Pons (tissue), 1 donor: ENCODE data around the gene FSTL5.

ENCODE experiments used
- DNase-seq: peaks from one replicate; pipeline ENCODE4 v3.0.0-alpha.2; 2016; ENCODE audit warnings: low spot score

Gene FSTL5

DNA sequence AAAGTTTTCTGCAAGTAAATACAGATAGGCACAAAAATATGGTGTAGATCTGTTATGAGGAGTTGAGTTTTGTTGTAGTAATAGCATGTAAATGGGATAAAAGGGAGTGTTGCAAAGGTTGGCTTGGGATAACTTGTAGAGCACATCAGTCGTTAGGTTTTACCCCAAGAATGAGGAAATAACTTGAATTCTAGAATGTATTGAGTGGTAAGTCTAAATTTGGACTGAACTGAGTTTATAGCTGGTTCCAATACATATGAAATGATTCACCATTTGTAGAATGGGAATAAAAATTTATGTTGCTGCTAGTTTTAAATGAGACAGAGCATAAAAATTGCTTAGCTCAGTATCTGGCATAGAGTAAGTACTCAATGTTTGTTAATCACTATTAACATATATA is 719.2 kb downstream of the FSTL5 start:
- no peak for DNase-seq

DNA sequence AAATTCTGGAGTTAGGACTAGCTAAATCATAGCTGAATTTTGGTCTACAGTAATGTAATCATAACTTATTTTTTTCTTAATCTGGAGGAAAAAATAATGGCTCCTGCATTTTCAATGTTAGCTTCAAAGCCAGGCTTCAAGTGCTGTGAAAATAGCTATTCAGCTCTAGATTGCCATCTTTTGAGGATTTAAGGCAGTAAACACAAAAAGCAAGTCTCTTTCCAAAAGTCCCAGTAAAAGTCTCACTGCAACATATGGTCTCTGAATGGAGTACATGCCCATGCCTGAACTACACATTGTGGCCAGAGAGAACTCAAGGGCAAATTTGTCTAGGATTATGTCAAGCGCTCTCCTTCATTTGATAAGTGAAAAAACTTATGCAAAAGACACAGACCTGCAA is 720.9 kb downstream of the FSTL5 start:
- peak; percentile 27 for DNase-seq

DNA sequence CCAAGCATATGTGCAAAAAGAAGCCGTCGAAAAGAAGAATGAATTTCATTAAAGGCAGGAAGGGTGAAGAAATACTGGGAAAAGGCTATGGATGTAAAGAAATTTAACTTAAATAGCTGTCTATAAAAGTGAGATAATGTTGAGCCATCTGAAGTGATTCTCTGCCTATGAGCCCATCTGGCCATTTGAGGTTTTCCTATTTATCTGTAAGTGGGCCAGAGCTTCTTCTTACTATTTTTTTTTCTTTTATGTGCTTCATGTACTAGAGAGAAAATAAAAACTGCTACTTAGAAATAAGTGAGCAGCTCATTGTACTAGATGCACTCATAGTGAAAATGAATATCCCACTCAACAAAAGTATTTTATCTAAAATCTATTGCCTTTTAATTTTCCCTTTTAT is 725.7 kb downstream of the FSTL5 start:
- no peak for DNase-seq

DNA sequence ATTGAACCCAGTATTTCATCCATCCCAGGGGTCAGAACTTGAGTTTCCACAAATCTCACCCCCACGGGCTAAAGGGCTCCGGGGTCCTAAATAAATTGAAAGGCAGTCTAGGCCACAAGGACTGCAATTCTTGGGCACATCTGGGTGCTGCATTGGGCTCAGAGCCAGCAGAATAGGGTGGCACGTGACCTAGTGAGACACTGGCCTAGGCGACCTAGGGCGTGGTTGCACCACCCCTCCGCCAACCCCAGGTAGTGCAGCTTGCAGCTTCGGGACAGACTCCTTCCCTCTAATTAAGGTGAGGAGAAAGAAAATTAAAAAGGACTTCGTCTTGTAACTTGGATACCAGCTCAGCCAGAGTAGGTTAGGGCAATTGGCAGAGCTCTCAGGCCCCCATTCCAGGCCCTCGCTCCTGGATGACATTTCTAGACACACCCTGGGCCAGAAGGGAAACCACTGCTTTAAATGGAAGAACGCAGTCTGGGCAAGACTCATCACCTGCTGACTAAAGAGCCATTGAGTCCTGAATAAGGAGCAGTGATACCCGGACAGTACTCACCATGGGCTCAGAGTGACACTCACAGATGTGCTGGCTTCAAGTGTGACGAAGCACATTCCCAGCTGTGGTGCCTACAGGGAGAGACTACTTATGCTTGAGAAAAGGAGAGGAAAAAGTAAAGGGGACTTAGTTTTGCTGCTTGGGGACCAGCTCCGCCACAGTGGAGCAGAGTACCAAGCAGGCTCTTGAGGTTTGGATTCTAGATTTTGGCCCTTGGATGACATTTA is 735.4 kb downstream of the FSTL5 start:
- no peak for DNase-seq

DNA sequence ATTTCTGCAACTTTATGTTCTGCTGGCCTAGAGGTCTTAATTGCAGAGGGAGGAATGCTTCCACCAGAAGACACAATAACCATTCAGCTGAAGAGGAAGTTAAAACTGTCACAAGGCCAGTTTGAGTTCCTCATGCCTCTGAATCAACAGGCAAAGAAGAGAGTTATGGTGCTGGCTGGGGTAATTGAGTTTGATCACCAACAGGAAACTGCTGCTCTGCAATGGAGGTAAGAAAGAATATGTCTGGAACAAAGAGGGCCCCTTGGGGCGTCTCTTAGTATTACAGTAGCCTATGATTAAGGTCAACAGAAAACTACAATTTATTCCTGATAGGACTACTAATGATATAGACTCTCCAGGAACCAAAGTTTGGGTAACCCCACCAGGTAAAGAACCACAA is 744.0 kb downstream of the FSTL5 start:
- peak; percentile 46 for DNase-seq

DNA sequence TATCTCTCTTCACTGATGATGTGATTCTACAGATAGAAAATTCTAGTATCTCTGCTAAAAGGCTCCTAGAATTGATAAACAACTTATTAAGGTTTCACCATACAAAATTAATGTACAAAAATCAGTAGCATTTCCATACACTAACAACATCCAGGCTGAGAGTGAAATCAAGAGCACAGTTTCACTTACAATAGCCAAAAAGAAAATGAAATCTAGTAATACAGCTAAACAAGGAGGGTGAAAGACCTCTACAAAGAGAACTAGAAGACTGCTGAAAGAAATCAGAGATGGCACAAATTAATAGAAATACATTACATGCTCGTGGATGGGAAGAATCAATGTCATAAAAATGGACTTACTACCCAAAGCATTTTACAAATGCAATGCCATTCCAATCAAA is 751.9 kb downstream of the FSTL5 start:
- no peak for DNase-seq

DNA sequence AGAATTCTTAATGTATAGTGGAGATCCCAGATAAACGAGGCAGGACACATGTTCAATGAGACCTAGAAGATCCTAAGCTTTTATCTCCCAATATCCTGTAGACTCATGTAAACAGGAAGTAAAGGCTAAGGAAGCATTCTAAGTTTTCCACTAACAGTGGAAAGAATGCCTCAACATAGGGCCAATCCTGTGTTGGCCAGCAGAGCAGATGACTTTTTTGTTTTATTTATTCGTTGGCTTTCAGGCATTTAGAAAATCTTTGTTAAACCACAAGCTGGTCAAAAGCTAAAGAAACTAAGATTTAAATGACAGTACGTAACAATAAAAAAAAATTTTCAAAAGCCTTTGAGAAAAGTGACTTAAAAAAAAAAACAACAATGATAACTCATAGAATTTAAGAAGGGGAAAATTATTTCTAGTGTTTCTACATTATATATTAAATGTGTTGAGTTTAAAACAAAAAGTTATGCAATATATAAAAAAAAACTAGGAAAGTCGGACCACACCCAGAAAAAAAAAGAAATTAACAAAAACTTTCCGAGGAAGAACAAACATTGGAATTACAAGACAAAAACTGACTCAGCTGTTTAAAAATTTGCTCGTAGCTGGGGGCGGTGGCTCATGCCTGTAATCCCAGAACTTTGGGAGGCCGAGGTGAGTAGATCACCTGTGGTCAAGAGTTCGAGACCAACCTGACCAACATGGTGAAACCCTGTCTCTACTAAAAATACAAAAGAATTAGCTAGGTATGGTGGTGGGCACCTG is 759.3 kb downstream of the FSTL5 start:
- no peak for DNase-seq

DNA sequence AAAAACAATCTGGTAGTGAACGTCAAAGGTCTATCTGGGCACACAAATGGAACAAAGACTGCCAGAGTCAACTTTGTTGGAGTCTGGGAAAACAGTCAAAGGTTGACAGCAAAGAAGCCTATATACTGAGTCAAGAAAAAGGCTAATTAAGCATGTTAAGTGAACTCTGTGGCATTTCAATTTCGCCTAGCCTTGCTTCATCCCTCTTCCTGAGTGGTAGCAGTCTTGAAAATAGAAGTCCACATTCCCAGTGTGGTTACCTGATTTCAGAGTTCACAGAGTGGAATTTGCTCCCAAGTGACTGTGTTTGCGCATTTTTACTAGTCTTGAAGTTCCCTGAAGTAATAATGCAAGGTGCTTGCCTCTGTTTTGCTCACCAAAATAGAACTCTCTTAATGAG is 760.0 kb downstream of the FSTL5 start:
- no peak for DNase-seq

DNA sequence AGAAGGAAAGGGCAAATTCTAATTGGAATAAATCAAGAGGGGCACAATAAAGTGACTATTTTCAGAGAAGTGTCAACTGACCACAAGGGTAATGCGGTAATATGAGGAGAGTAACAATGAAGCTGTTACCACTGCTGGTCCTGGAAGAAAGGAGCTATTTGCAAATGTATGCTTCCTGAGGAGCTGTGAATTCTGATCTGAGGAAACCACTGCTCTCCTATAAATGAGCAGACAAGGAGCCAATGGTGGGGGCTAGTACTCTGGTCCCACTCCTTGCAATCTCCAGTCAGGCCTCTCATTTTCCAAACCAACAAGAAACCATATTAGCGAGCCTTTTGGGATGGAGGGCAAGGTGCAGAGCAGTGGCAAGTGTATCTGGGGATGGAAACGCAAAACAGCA is 770.2 kb downstream of the FSTL5 start:
- DNase-seq: no peak

DNA sequence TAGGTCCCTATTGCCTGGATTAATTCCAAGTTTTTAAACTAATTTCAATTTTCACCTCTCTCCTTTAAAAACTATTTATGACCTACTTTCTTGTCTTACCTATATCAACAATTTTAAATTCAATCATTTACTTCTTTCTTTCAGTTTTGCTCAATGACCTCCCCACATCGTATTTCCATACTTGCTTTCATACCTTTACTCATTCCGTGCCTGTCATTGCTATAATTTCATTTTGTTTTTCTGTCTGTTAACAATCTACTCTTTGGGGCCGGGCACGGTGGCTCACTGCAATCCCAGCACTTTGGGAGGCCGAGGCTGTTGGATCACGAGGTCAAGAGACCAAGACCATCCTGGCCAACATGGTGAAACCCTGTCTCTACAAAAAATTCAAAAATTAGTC is 781.1 kb downstream of the FSTL5 start:
- DNase-seq: no peak

DNA sequence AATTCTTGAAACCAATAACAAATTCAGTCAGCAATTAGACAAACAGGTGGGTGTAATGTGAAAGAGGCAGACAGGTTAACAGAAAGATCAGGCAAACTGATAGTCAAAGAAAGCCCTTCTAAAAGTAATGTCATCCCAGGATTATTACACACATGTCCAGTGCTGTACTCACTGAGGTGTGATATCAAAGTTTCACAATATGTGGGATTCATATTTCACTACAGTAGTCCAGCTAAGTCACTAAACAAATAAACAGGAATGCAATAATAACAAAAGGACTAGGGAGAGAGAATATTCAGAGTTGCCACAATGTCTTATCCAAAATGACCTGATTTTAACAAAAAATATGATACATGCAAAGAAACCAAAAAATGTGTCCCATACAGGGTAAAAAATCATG is 787.5 kb downstream of the FSTL5 start:
- no peak for DNase-seq

DNA sequence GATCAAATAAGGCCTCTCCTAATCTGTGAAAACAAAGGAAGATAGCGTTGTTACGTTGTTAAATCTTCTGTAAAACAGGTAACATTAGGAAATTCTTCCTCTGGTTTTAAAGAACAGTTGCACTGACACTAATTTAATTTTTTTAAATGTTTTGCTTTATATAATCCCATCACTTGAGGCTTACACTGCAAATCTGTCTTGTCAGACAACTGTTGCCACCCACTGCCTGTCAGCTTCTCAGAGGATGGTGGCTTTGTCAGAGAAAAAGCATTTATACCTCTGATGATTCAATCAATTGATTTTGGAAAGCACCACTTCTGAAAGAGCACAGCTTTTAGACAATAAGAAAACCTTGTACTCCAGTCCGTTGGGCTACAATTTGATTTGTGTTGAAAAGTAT is 799.1 kb downstream of the FSTL5 start:
- DNase-seq: no peak

DNA sequence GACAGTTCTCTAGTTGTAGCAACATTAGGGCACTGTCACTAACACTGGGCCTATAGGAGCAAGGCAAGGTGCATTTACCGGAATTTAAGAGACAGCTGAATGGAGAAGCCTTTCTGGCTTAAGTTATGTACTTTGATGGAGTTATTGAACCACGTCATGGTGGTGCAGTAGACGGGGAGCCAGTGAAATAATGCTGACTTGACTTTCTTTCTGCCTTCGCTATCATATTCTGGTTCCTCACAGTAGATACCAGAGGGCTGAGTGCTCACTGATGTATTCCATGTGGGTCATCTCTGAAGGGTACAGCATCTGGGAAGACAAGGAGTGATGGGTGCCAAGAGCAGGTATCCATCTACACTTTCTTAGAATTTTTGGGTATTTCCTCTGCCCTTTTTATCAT is 802.8 kb downstream of the FSTL5 start:
- no peak for DNase-seq

DNA sequence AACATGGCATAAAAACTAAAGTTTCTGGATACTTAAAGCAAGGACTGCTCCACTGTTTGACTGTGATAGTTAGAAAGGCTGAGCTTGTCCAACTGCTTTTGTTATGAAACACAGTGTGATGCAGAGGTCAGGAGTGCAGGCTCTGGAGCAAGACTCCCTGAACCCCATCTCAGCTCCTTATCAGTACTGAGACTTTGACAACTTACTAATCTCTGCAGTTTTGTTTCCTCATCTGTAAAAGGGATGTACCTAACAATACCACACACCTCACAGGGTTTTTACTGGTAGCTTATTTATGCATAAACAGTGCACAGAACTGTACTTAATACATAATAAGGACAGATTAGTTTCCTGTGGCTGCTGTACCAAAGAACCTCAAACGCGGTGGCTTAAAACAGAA is 804.3 kb downstream of the FSTL5 start:
- DNase-seq: no peak

DNA sequence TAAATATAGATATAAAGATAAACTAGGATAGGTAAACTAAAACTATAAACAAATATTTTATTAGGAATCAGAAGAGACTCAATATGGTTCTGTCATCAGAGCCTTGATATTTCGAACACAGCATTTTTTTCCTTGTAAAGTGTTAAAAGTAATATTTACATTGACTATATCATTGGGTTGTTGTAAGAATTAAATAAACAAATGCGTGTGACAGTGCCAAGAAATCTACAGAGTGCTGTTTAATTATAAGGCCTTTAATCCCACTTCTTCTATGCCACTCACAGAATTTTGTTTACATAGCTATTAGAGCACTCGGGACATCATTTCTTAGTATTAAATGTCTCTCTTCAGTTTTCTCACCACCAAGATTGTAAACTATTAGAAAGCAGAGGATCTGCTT is 807.4 kb downstream of the FSTL5 start:
- DNase-seq: no peak

DNA sequence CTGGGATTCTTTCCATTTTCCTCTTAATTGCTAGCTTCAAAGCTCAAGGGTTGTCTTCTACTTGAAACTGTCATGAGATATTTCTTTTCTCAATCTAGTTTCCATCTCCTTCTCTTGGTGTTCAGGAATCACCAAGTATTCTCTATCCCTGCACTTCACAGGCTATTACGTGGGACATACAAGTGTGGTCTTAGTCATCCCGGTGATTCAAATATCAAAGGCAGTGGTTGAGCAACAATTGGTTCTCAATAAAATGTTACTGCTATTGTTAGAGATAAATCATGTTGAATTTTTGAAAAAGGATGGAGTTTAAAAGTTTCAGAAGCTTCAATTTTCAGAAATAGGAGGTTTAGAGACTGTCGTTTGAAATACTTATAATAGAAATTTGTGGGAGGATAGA is 812.9 kb downstream of the FSTL5 start:
- DNase-seq: no peak

DNA sequence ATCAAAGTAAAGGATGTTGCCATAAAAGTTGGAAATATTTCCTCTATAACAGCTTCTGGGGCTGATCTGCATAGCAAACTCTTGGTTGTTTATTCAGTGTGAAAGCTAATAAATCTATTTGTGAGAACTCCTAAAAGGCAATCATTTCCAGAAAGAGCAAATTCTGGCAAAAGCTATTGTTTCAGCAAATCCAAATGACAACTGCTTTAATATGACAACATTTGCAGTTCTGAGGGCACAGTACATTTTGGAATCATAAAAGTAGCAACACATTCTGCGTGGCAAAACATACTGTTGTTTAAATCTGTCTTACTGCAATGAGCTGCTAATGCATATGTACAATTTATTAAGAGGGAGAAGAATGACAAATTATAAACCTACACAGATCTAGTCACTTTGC is 818.1 kb downstream of the FSTL5 start:
- DNase-seq: no peak

DNA sequence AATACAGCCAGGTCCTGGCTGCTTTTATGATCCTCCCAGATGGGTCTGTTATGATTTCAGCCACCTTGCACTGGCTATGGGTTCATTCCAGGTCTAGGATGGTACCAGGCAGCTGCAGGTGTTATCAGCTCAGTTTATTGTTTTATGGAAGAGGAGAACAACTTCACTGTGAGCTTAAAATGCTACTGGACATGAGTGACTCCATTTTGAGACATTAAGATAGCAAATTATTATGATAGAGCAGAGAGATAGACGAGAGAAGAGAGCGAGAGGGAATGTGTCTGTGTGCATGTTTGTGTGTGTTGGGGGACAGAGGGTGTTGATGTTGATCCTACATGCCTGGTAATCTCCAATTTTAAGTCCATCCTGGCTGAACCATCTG is 820.2 kb downstream of the FSTL5 start:
- DNase-seq: no peak

DNA sequence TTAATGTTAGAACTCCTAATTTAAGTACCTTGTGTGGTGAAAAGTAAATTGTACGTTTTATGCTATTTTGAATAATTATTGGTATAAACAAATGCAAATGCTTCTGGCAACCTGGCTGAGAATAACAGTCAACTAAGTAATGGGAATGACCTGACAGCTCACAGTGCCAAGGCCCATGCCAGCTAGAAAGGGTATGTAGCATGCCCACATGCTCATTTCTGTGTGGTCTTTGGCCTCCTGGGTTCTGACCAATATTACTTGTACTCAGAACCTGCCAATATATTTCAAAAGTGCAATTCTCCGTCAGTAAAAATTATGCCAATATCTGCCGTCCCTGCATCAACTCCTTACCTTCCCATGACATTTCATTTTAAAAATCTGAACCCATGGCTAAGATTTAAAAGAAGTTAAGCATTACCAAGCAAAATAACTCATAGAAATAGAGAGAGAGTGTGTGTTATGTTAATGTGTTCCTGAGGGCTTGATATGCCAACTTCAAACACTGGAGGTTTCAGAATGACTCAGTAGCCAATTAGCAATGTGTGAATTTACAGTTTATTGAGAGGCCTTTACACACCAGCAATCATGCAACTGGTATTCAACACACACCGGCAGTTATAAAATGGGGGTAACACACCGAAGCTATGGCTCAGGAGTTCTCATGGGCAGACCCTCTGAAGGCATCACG is 820.8 kb downstream of the FSTL5 start:
- DNase-seq: no peak

DNA sequence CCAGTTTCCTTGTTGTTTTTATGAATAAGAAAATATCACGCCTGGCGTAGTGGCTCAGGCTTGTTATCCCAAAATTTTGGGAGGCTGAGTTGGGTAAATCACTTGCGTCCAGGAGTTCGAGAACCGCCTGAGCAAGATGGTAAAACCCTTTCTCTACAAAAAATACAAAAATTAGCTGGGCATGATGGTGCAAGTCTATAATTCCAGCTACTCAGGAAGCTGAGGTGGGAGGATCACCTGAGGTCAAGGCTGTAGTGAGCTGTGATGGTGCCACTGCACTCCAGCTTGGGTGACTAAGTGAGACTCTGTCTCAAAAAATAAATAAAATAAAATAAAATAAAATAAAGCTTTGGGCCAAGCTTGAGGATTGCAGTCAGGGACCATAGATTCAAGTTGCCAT is 827.2 kb downstream of the FSTL5 start:
- no peak for DNase-seq

DNA sequence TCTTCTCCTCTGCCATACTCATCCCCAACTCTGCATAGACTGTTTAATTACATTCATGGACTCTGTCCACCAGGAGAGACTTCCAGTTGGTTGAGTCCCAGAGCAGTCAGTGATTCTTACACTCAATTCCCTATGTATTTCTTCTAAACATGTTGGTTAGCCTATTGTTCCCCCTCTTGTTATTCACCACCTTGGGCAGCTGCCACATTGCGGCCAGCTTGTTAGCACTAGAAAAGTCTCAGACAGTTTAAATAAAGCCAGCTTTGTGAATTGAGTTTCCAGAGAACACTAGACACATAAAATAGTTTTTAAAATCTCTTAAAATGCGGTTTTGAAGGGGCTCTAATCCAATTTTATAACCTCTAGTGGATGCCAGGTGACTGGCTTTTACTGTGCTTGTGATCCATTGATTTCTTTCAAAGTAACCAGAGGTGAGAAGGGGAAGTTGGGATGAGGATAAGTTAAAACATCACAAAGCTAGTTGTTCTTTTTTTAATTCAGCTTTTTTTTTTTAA is 827.7 kb downstream of the FSTL5 start:
- no peak for DNase-seq
